H54 (cell line): Measurements from ENCODE around the gene LIPF.
"Not testable (repeated sequence)": the region's sequence is repeated elsewhere in the genome, so short reads cannot be mapped to it uniquely, and the experiment has no call there.

Source experiments
- DNase-seq: peaks from one replicate; pipeline ENCODE4 v3.0.0; 2011; ENCODE audit warnings: low spot score, mixed read lengths; ENCODE audit not compliant: insufficient read length
- FAIRE-seq: peaks from 3 replicates; lab custom pipeline; 2011; peaks lifted over from hg19 to GRCh38; lab: Jason Lieb, UNC
- POLR2A ChIP-seq: IDR thresholded peaks from 2 replicates; pipeline ENCODE4 v1.6.1; 2011; ENCODE audit warnings: low read depth, mild to moderate bottlenecking, low read length

Gene LIPF

GRCh38 chr10:88702848-88703597 lies 38.8 kb downstream of the LIPF start:
- FAIRE-seq = peak; percentile 86
- no peak for DNase-seq

GRCh38 chr10:88705958-88706357 lies 41.7 kb downstream of the LIPF start, which contains the start of gene LIPK:
Gene LIPK, plus strand, starts transcription at chr10:88706249. Its CDS starts 18,295 bp downstream, at chr10:88724544.
- no peak for TF ChIP-seq POLR2A
- peak; percentile 73 for FAIRE-seq
- no peak for DNase-seq

More at GRCh38 chr10:88702848-88703597, 38.8 kb downstream of the LIPF start:
- no peak for TF ChIP-seq POLR2A

DNA sequence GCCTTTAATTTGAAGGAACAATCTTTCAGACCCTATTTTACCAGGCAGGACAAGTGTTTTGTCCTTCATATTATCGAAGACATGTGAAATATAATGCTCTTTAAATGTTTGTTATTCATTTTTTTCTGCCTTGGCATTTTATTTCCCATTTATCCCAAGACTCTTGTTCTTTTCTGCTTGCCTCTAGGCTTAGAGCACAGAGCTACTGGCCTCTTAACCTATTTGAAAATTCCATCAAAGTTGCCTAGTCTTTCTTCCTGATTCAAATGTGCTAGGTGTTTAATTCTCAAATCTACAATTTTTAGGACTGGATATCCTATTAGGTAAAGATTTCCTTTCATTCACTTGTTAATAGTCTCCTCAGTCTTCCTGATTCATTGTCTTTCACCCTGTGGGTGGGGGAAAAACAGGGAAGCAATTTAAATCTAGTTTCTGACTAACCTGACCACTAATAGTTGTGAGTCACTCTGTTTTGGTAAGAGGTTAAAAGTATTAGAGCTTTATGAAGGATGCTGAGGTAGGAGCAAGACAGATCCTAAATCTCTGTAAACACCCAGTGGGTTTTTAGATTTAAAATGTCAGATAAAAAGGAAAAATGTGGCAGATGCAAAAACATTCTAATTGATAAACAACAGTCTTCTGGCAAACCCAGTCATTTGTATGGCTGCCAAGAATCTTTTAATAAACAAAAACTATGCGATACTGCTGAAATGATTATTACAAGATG lies 43.4 kb downstream of the LIPF start:
- FAIRE-seq (peak; percentile 99), DNase-seq (peak; percentile 16)
- no peak for TF ChIP-seq POLR2A

GRCh38 chr10:88709361-88709760 lies 45.1 kb downstream of the LIPF start:
- peak; percentile 6 for FAIRE-seq
- not testable (repeated sequence) for DNase-seq

- FAIRE-seq (no peak), DNase-seq (no peak)
- TF ChIP-seq POLR2A = no peak
Measured at GRCh38 chr10:88715517-88715916, 51.3 kb downstream of the LIPF start.

DNA sequence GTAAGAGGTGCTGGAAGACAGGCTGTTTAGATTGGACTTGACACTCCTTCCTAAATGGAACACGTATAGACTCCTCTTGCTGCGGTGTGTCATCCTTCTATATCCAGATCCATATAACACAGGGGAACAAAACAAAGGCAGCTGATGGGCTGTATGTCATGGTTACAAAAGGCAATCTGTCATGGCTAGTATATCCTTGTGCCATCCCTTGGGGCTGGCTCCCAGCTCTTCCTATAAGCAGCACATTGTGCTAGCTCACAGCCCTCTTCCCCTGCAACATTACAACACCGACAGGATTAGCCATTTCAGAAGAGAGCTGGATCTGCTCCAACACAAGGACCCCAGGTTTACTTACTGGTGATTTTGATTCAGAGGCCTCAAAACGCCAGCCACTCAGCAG lies 57.1 kb downstream of the LIPF start:
- FAIRE-seq = peak; percentile 43
- no peak for DNase-seq
- TF ChIP-seq POLR2A = no peak

GRCh38 chr10:88725798-88726197 lies 61.6 kb downstream of the LIPF start:
- FAIRE-seq = no peak
- no peak for DNase-seq
- no peak for TF ChIP-seq POLR2A

- peak; percentile 79 for FAIRE-seq
- peak; percentile 55 for DNase-seq
- no peak for TF ChIP-seq POLR2A
Measured at GRCh38 chr10:88728107-88728763, 64.0 kb downstream of the LIPF start.
